ENCODE data around the gene SCN3A. TPM values are rescaled to one million over a fixed set of nuclear protein-coding genes. Genes with fewer than 3 reads are reported as not detected.

The SCN3A gene
- total and polyA plus RNA-seq, 7 donors, result 0.87 to 4.3 (median 2.1) TPM; not detected in 2

DNA sequence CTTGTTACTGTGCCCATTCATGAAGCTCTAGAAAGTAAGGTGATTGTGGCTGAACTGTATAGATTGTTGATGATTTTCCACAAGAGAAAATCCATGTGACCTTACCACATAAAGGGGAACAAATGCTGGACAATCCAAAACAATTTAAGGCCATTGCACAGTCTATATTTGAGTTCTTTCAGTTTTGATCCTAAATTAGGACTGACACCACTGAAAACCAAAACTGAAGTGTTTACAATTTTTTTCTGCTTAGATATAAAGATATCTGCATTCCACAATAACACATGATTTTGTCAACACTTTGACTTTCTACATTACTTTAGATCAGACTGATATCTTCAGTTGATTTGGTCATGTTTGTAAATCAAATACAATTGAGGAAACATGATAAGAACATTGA, 124.9 kb downstream of the SCN3A start:
- Histone ChIP-seq H3K27me3 (no peaks in the 10 kb centered on the region), H3K27ac (no peak overlapping the region), H3K4me1 (no peaks in the 10 kb centered on the region), H3K9me3 (no peaks in the 10 kb centered on the region), H3K36me3 (no peaks in the 10 kb centered on the region), H3K4me3 (no peak overlapping the region)
- intact Hi-C loops (cut with DNase I), result no loop called here
- TF ChIP-seq, protein P1, sequence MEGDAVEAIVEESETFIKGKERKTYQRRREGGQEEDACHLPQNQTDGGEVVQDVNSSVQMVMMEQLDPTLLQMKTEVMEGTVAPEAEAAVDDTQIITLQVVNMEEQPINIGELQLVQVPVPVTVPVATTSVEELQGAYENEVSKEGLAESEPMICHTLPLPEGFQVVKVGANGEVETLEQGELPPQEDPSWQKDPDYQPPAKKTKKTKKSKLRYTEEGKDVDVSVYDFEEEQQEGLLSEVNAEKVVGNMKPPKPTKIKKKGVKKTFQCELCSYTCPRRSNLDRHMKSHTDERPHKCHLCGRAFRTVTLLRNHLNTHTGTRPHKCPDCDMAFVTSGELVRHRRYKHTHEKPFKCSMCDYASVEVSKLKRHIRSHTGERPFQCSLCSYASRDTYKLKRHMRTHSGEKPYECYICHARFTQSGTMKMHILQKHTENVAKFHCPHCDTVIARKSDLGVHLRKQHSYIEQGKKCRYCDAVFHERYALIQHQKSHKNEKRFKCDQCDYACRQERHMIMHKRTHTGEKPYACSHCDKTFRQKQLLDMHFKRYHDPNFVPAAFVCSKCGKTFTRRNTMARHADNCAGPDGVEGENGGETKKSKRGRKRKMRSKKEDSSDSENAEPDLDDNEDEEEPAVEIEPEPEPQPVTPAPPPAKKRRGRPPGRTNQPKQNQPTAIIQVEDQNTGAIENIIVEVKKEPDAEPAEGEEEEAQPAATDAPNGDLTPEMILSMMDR (IDR thresholded peaks at IDR 0.05), result no peak
- TF ChIP-seq POLR2AphosphoS5 (IDR thresholded peaks at IDR 0.05) (no peak), EP300 (IDR thresholded peaks at IDR 0.05) (no peak), POLR2A (IDR thresholded peaks at IDR 0.05) (no peak)
- no peak for DNase-seq

- Histone ChIP-seq H3K4me3 (no peak overlapping the region), H3K4me1 (no peaks in the 10 kb centered on the region), H3K27ac (no peak overlapping the region), H3K9me3 (no peaks in the 10 kb centered on the region), H3K27me3 (no peaks in the 10 kb centered on the region), H3K36me3 (no peaks in the 10 kb centered on the region)
- TF ChIP-seq, protein P1 (IDR thresholded peaks at IDR 0.05), result no peak
- no peak for TF ChIP-seq POLR2AphosphoS5 (IDR thresholded peaks at IDR 0.05)
- TF ChIP-seq EP300 (IDR thresholded peaks at IDR 0.05), result no peak
- no peak for TF ChIP-seq POLR2A (IDR thresholded peaks at IDR 0.05)
- no peak for DNase-seq
- intact Hi-C loops (cut with DNase I), result no loop called here
Observed at GRCh38 chr2:165074884-165075283, 129.0 kb downstream of the SCN3A start.

DNA sequence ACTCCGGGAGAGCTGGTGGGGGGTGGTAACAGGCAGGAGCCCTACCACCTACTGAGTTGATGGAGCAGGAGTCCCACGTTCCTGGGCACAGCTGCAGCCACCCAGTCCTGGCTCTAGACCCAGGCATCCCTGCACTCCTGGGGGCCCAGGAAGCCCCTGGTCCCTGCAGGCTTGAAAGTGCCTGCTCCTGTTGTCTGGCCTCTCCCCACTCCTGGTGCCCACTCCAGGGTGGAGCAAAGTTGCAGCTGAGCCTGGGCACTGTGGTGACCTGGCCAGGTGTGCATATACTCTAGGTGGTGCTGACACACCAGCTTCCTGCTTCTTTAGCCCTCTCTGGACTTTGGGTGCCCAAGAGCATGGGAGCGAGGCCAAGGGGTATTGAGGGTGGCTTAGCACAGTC, 129.5 kb downstream of the SCN3A start:
- no peak overlapping the region for H3K27ac ChIP-seq
- no peaks in the 10 kb centered on the region for H3K9me3 ChIP-seq
- H3K27me3 ChIP-seq, result no peaks in the 10 kb centered on the region
- intact Hi-C loops (cut with DNase I), result no loop called here
- no peaks in the 10 kb centered on the region for H3K4me1 ChIP-seq
- H3K36me3 ChIP-seq, result no peaks in the 10 kb centered on the region
- DNase-seq, result no peak
- no peak overlapping the region for H3K4me3 ChIP-seq
- WGBS, 2 donors, result 60 to 88% methylated on average over 3 of the region's 3 CpGs
- TF ChIP-seq EP300 (IDR thresholded peaks at IDR 0.05) (no peak), POLR2AphosphoS5 (IDR thresholded peaks at IDR 0.05) (no peak), POLR2A (IDR thresholded peaks at IDR 0.05) (no peak)
- TF ChIP-seq, protein P1 (IDR thresholded peaks at IDR 0.05), result no peak

GRCh38 chr2:165070076-165070475, 133.8 kb downstream of the SCN3A start:
- TF ChIP-seq, protein P1 (IDR thresholded peaks at IDR 0.05), result no peak
- no peak for TF ChIP-seq POLR2AphosphoS5 (IDR thresholded peaks at IDR 0.05)
- no peak for TF ChIP-seq POLR2A (IDR thresholded peaks at IDR 0.05)
- Histone ChIP-seq H3K4me1 (peaks cover 0 to 7% (median 6%) of the 10 kb centered on the region in 4 donors), H3K36me3 (no peaks in the 10 kb centered on the region), H3K27me3 (no peaks in the 10 kb centered on the region), H3K9me3 (no peaks in the 10 kb centered on the region), H3K27ac (no peak overlapping the region), H3K4me3 (no peak overlapping the region)
- intact Hi-C loops (cut with DNase I), result no loop called here
- 89 to 90% methylated on average over 9 of the region's 9 CpGs for WGBS, 2 donors
- no peak for DNase-seq

GRCh38 chr2:165069151-165069550, 134.7 kb downstream of the SCN3A start:
- no peak overlapping the region for H3K4me3 ChIP-seq
- no peak for TF ChIP-seq POLR2AphosphoS5 (IDR thresholded peaks at IDR 0.05)
- no peak for TF ChIP-seq POLR2A (IDR thresholded peaks at IDR 0.05)
- TF ChIP-seq EP300 (IDR thresholded peaks at IDR 0.05), result no peak
- TF ChIP-seq, protein P1 (IDR thresholded peaks at IDR 0.05), result no peak
- no peaks in the 10 kb centered on the region for H3K9me3 ChIP-seq
- no peaks in the 10 kb centered on the region for H3K27me3 ChIP-seq
- DNase-seq, result no peak
- H3K36me3 ChIP-seq, result no peaks in the 10 kb centered on the region
- H3K27ac ChIP-seq, result no peak overlapping the region
- peaks cover 0 to 7% (median 6%) of the 10 kb centered on the region in 4 donors for H3K4me1 ChIP-seq
- WGBS, 2 donors, result 72 to 81% methylated on average over 1 of the region's 1 CpG
- intact Hi-C loops (cut with DNase I), result no loop called here
